Caco-2 (cell line): ENCODE data around the gene PBLD. TPM values are rescaled to one million over a fixed set of nuclear protein-coding genes. Genes with fewer than 3 reads are reported as not detected.
"Not testable (repeated sequence)": the region's sequence is repeated elsewhere in the genome, so short reads cannot be mapped to it uniquely, and the experiment has no call there.

Source experiments
- BruUV-seq: library from RNA; stranded (reverse); fragments of 400-500 nt; replicated peaks from 2 replicates; lab custom pipeline; 2021; lab: Mats Ljungman, UMichigan
- CTCF ChIA-PET: fragments of 300-600 bp; sonication (Branson Sonifier 250); formaldehyde crosslinking; loops from one replicate; lab custom pipeline; 2022; ENCODE audit warnings: antibody characterized with exemption; lab: Charles Lee
- POLR2A ChIA-PET: fragments of 300-600 bp; sonication (Branson Sonifier 250); formaldehyde crosslinking; loops from one replicate; lab custom pipeline; 2022; ENCODE audit warnings: antibody characterized with exemption; lab: Charles Lee
- DNase-seq, 2 experiments: peaks; one replicate each; pipeline versions ENCODE4 v3.0.0 to v3.0.0-alpha.2; 2020 to 2022
- H3K27me3 ChIP-seq: replicated peaks from 2 replicates; pipeline ENCODE4 v1.6.0; 2011; ENCODE audit warnings: low read length; ENCODE audit not compliant: control insufficient read depth, insufficient read depth
- H3K36me3 ChIP-seq: 2 replicates; pipeline ENCODE4 v1.5.1; 2011; ENCODE audit warnings: low read length; ENCODE audit not compliant: control insufficient read depth, insufficient read depth
- H3K4me1 ChIP-seq: fragments of 250-450 bp; sonication (Bioruptor Pico); 2 replicates; pipeline ENCODE4 v1.5.1; 2020; ENCODE audit warnings: mild to moderate bottlenecking
- H3K4me3 ChIP-seq: 2 replicates; pipeline ENCODE4 v1.5.1; 2011; ENCODE audit warnings: low read depth, mild to moderate bottlenecking, control low read depth, low read length
- H3K9me3 ChIP-seq: fragments of 250-450 bp; sonication (Bioruptor Pico); 2 replicates; pipeline ENCODE4 v1.5.1; 2020; ENCODE audit warnings: mild to moderate bottlenecking, moderate library complexity
- H3K27ac Mint-ChIP-seq: one replicate; pipeline ENCODE4 v1.8.0; 2022; ENCODE audit warnings: mixed read lengths; ENCODE audit not compliant: unreplicated experiment
- H3K27me3 Mint-ChIP-seq: one replicate; pipeline ENCODE4 v1.8.0; 2022; ENCODE audit warnings: mixed read lengths; ENCODE audit not compliant: insufficient read depth, unreplicated experiment
- H3K36me3 Mint-ChIP-seq: one replicate; pipeline ENCODE4 v1.8.0; 2022; ENCODE audit warnings: mild to moderate bottlenecking, mixed read lengths; ENCODE audit not compliant: insufficient read depth, unreplicated experiment
- H3K4me1 Mint-ChIP-seq: one replicate; pipeline ENCODE4 v1.8.0; 2022; ENCODE audit warnings: low read depth, mixed read lengths; ENCODE audit not compliant: unreplicated experiment
- H3K4me3 Mint-ChIP-seq: one replicate; pipeline ENCODE4 v1.8.0; 2022; ENCODE audit warnings: mild to moderate bottlenecking, moderate library complexity, mixed read lengths; ENCODE audit not compliant: unreplicated experiment
- H3K9me3 Mint-ChIP-seq: one replicate; pipeline ENCODE4 v1.8.0; 2022; ENCODE audit warnings: mixed read lengths; ENCODE audit not compliant: unreplicated experiment
- CTCF ChIP-seq, 2 experiments: fragments of 200-600 bp in 1 of 2; IDR thresholded peaks; 1 replicate in 1 of 2; 2 replicates in 1 of 2; pipeline versions ENCODE4 v1.5.1 to v1.8.0; 2011 to 2022; ENCODE audit warnings: antibody characterized with exemption in 1 of 2, control low read depth in 1 of 2, inconsistent platforms in 1 of 2, low read depth in 1 of 2, low read length in 1 of 2, mild to moderate bottlenecking in 1 of 2, moderate library complexity in 1 of 2; ENCODE audit not compliant: insufficient read depth in 1 of 2, severe bottlenecking in 1 of 2, unreplicated experiment in 1 of 2
- intact Hi-C: fragments of 100-400 bp; cut with micrococcal nuclease; formaldehyde crosslinking; loops from one replicate; pipeline ENCODE4 v1.10.0; 2022; ENCODE audit not compliant: unreplicated experiment
- total RNA-seq: library from RNA; stranded (reverse); gene quantifications from 2 replicates; pipeline ENCODE4 v1.2.3, GENCODE V29; 2022

PBLD gene
- total RNA-seq, 1 experiment from 2014 or later, result 15.3 TPM

DNA sequence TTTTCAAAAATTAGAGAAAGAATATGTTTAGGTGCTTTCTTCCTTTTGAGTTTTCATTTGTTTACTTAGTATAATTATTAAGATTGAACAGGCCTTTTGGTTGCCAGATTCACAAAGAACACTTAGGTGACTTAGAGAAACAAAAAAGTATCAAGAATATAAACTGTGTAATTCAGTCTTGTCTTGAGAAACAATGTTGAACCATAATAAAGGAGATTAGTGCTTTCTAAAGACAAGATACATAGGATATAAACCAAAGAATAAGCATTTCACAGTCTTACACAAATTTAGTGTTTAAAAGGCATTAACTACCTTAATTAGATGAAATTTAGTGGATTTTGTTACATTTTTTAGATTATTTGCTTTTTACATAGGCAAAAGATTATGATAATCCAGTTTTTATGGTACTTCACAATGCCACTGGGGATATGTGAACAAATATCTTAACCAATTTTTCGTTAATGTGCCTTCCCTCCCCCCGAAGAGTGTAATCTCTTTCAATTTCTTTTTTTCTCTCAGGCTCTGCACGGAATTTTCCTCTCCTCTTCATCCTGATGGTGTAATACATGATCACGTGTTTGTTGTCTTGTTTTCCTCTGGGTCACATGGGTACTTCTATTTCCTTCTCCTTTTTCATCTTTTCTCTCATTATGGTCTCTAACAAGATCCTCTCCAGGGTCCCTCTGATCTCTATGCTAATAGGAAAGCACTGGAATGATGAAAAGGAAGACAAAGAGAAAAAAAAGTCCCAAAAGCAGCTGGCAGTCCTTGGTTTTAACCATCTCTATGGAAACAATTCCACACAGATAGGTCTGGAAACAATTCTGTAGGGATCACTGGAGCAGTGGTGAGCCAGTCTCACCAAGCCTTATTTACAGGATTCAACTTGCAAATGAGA, 4.6 kb downstream of the PBLD start:
- no peak overlapping the region for H3K27ac Mint-ChIP-seq
- no TSS peak for BruUV-seq
- Histone ChIP-seq H3K4me1 (no peaks in the 10 kb centered on the region), H3K4me3 (no peak overlapping the region), H3K9me3 (no peaks in the 10 kb centered on the region), H3K27me3 (no peaks in the 10 kb centered on the region), H3K36me3 (no peaks in the 10 kb centered on the region)
- DNase-seq, result no peak
- POLR2A ChIA-PET, result no interaction called here
- H3K36me3 Mint-ChIP-seq, result peaks cover 29% of the 10 kb centered on the region
- intact Hi-C loops, result no loop called here
- H3K4me1 Mint-ChIP-seq, result peaks cover 16% of the 10 kb centered on the region
- H3K4me3 Mint-ChIP-seq, result no peak overlapping the region
- H3K27me3 Mint-ChIP-seq, result no peaks in the 10 kb centered on the region
- CTCF ChIA-PET, result interaction anchor here (0.7 kb wide), 1 partner anchor 129 kb away, joined by 5 read pairs; no protein-coding TSS in a partner anchor
- no peaks in the 10 kb centered on the region for H3K9me3 Mint-ChIP-seq
- TF ChIP-seq CTCF (IDR thresholded peaks at IDR 0.05; ENCODE audit: insufficient read depth in 1 of 2, low read depth in 1 of 2, low read length in 1 of 2, severe bottlenecking in 1 of 2, unreplicated experiment in 1 of 2), result no peak

- H3K27ac Mint-ChIP-seq, H3K4me3 ChIP-seq, H3K9me3 ChIP-seq, H3K9me3 Mint-ChIP-seq, H3K36me3 Mint-ChIP-seq, H3K4me3 Mint-ChIP-seq, H3K27me3 Mint-ChIP-seq, H3K27me3 ChIP-seq, intact Hi-C loops, H3K4me1 ChIP-seq, H3K36me3 ChIP-seq, DNase-seq, BruUV-seq: not testable (repeated sequence)
- POLR2A ChIA-PET, result interaction anchor here (0.6 kb wide), 1 partner anchor 242 kb away, joined by 5 read pairs; no protein-coding TSS in a partner anchor
- CTCF ChIA-PET, result interaction anchor here (1.5 kb wide), 1 partner anchor 112 kb away, joined by 3 read pairs; no protein-coding TSS in a partner anchor
- peaks cover 13% of the 10 kb centered on the region for H3K4me1 Mint-ChIP-seq
Observed at GRCh38 chr10:68324396-68324795, 8.3 kb downstream of the PBLD start.

DNA sequence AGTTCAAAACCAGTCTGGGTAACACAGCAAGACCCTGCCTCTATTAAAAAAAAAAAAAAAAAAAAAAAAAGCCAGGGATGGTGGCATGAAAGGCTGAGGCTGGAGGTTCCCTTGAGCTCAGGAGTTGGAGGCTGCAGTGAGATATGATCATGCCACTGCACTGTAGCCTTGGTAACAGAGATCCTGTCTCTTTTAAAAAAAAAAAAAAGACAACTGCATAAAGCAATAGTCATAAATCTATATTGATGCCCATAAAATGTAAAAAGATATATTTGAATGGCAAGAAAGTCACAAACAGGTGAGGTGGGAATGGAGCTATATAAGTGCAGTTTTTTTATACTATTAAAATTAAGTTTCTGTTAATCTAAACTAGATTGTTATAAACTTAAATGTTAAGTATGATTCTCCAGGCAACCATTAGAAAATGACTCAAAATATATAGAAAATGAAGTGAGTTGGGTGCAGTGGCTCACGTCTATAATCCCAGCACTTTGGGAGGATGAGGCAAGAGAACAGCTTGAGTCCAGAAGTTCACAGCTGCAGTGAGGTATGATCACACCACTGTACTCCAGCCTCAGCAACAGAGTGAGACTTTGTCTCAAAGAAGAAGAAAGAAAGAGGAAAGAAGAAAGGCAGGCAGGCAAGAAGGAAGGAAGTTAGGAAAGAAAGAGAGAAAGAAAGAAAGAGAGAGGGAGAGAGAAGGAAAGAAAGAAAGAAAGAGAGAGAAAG, 14.2 kb downstream of the PBLD start:
- ChIA-PET CTCF (interaction anchor here (1.6 kb wide), 1 partner anchor 106 kb away, joined by 3 read pairs; no protein-coding TSS in a partner anchor), POLR2A (interaction anchor here (0.9 to 1.2 kb wide), 2 partner anchors 13 to 15 kb away, joined by 5 to 6 read pairs; partner anchors contain the start of genes HNRNPH3 and PBLD)
- H3K27me3 ChIP-seq, result no peaks in the 10 kb centered on the region
- Mint-ChIP-seq H3K27me3 (no peaks in the 10 kb centered on the region), H3K4me3 (peak overlapping the region; percentile 11), H3K9me3 (peaks cover 30% of the 10 kb centered on the region), H3K36me3 (peaks cover 6% of the 10 kb centered on the region), H3K27ac (peak overlapping the region; percentile 20), H3K4me1 (peaks cover 16% of the 10 kb centered on the region)
- no TSS peak for BruUV-seq
- no peaks in the 10 kb centered on the region for H3K36me3 ChIP-seq
- TF ChIP-seq CTCF (IDR thresholded peaks at IDR 0.05; ENCODE audit: insufficient read depth in 1 of 2, low read depth in 1 of 2, low read length in 1 of 2, severe bottlenecking in 1 of 2, unreplicated experiment in 1 of 2), result no peak
- peak in 1 of 2 experiments; percentile 48 for DNase-seq
- H3K9me3 ChIP-seq, result peaks cover 16% of the 10 kb centered on the region
- H3K4me3 ChIP-seq, result no peak overlapping the region
- intact Hi-C loops, result loop anchor here (1.0 kb wide), 1 partner anchor 13 kb away; no protein-coding TSS in a partner anchor
- H3K4me1 ChIP-seq, result peaks cover 14% of the 10 kb centered on the region
